ENCODE measurements around the gene PPM1H.
A peak's percentile ranks its signal among the peaks of the same experiment; 100 is the strongest.
"Not testable (repeated sequence)": the region's sequence is repeated elsewhere in the genome, so short reads cannot be mapped to it uniquely, and the experiment has no call there.

The PPM1H gene

DNA sequence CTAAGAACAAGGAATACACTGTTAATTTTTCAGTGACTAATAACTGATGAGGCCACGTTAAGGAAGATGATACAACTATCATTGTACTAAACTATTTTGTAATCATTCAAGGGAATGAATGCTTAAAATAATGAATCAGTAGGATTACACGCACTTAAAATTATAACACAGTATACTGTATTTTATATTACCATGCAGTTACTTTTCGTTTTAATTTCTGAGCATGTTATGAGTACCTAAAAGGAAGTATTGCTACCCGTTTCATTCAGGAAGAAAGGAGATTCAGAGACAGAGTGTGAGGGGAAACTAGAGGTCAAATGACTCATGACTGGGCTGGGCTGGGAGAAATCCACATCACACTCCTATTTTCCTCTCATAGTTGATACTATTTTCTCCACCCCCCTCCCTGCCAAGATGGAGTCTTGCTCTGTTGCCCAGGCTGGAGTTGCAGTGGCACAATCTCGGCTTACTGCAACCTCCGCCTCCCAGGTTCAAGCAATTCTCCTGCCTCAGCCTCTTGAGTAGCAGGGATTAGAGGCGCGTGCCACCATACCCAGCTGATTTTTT is 202.0 kb downstream of the PPM1H start:
- H3K36me3 ChIP-seq (replicated peaks; ENCODE audit: low read depth, low read length) = peaks cover 3% of the 10 kb centered on the region

DNA sequence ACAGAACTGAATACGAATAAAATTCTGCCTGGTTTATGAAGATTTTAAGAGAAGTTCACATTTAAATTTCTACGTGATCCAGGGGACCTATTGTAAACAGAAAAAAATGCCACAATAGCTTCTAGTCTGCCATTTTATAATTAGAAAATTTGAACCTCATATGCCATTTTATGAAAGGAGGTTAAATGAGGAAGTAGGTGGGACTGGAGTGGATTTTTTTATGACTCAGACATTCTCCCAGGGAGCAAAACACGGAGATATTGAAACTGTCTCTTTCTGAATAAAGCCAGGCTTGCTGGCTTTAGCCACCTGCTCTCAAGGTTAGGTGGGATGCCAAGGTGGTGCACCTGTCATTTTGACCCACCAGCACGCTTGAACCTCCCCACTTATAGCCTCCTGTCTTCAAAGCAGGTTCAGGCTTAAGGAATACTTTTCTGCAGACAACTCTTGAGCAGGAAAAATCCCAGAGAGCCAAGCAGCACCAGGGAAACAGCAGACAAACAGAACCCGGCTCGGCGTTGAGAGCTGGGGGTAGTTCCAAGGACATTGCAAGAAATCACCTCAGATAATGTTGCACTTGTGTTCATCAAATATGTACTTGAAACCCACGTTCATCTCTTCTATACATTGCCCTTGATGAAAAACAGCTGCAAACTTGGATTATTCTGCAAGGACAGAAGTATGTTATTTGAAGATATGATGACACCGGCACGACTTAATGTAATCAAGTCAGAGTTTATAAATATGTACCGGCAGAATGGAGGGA is 203.7 kb downstream of the PPM1H start:
- peak overlapping the region; percentile 12; the same call in 1 of the 2 replicates for H3K27ac ChIP-seq (ENCODE audit: low read length)
- no peaks in the 10 kb centered on the region for H3K27me3 ChIP-seq (ENCODE audit: low read depth, low read length)
- no peak overlapping the region for H2AFZ ChIP-seq (ENCODE audit: low read depth, low read length)
- no peak for TF ChIP-seq EZH2phosphoT487 (IDR thresholded peaks at IDR 0.05; ENCODE audit: low read depth)
- TF ChIP-seq, protein P1, sequence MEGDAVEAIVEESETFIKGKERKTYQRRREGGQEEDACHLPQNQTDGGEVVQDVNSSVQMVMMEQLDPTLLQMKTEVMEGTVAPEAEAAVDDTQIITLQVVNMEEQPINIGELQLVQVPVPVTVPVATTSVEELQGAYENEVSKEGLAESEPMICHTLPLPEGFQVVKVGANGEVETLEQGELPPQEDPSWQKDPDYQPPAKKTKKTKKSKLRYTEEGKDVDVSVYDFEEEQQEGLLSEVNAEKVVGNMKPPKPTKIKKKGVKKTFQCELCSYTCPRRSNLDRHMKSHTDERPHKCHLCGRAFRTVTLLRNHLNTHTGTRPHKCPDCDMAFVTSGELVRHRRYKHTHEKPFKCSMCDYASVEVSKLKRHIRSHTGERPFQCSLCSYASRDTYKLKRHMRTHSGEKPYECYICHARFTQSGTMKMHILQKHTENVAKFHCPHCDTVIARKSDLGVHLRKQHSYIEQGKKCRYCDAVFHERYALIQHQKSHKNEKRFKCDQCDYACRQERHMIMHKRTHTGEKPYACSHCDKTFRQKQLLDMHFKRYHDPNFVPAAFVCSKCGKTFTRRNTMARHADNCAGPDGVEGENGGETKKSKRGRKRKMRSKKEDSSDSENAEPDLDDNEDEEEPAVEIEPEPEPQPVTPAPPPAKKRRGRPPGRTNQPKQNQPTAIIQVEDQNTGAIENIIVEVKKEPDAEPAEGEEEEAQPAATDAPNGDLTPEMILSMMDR (IDR thresholded peaks at IDR 0.05; ENCODE audit: low read depth, low read length) = no peak
- H3K4me2 ChIP-seq (ENCODE audit: low read length) = peak overlapping the region; percentile 67
- no peaks in the 10 kb centered on the region for H4K20me1 ChIP-seq (ENCODE audit: insufficient read depth, low read length)
- peaks cover 48% of the 10 kb centered on the region for H3K4me1 ChIP-seq (ENCODE audit: low read length)
- H3K9me3 ChIP-seq (ENCODE audit: insufficient read depth, low read length) = no peaks in the 10 kb centered on the region
- peak overlapping the region; percentile 15; the same call in 1 of the 2 replicates for H3K9ac ChIP-seq (ENCODE audit: low read length)
- peak overlapping the region; percentile 45 for H3K4me3 ChIP-seq (ENCODE audit: low read length)
- H3K36me3 ChIP-seq (replicated peaks; ENCODE audit: low read depth, low read length) = peaks cover 3% of the 10 kb centered on the region
- no peaks in the 10 kb centered on the region for H3K79me2 ChIP-seq (ENCODE audit: low read length)

More for the DNA sequence above, 202.0 kb downstream of the PPM1H start:
- Histone ChIP-seq H3K4me1 (ENCODE audit: low read length) (peaks cover 48% of the 10 kb centered on the region), H3K27ac (ENCODE audit: low read length) (peak overlapping the region; percentile 23; the same call in 1 of the 2 replicates), H3K9me3 (ENCODE audit: insufficient read depth, low read length) (no peaks in the 10 kb centered on the region), H3K79me2 (ENCODE audit: low read length) (no peaks in the 10 kb centered on the region), H3K4me2 (ENCODE audit: low read length) (peak overlapping the region; percentile 67), H3K9ac (ENCODE audit: low read length) (peak overlapping the region; percentile 10; the same call in 1 of the 2 replicates), H4K20me1 (ENCODE audit: insufficient read depth, low read length) (no peaks in the 10 kb centered on the region), H3K27me3 (ENCODE audit: low read depth, low read length) (no peaks in the 10 kb centered on the region), H3K4me3 (ENCODE audit: low read length) (peak overlapping the region; percentile 61), H2AFZ (ENCODE audit: low read depth, low read length) (no peak overlapping the region)
- TF ChIP-seq, protein P1 (IDR thresholded peaks at IDR 0.05; ENCODE audit: low read depth, low read length) = no peak
- no peak for TF ChIP-seq EZH2phosphoT487 (IDR thresholded peaks at IDR 0.05; ENCODE audit: low read depth)

DNA sequence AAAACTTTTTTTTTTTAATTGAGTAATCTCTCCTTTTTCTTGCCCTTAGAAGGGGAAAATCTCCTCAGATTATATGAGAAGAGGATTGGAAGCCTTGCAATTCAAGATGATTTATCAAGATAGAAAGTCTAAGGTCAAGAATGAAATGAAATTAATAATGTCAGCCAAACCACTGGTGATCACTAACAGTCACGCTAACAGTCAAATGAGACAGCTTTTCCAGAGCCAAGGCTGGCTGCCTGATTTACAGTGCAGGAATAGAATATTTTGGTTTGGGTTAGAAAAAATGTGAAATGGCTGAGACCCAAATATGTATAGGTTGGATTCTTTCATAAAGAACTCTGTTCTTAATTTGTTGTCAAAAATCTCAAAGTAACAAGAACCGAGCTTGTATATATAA is 204.3 kb downstream of the PPM1H start:
- Histone ChIP-seq H3K4me3 (ENCODE audit: low read length) (no peak overlapping the region; the same call in 1 of the 2 replicates), H3K36me3 (replicated peaks; ENCODE audit: low read depth, low read length) (peaks cover 3% of the 10 kb centered on the region), H3K4me1 (ENCODE audit: low read length) (peaks cover 48% of the 10 kb centered on the region), H3K27ac (ENCODE audit: low read length) (no peak overlapping the region), H3K27me3 (ENCODE audit: low read depth, low read length) (no peaks in the 10 kb centered on the region), H3K9me3 (ENCODE audit: insufficient read depth, low read length) (no peaks in the 10 kb centered on the region), H2AFZ (ENCODE audit: low read depth, low read length) (no peak overlapping the region), H3K4me2 (ENCODE audit: low read length) (peak overlapping the region; percentile 67), H3K79me2 (ENCODE audit: low read length) (no peaks in the 10 kb centered on the region), H3K9ac (ENCODE audit: low read length) (no peak overlapping the region), H4K20me1 (ENCODE audit: insufficient read depth, low read length) (no peaks in the 10 kb centered on the region)
- TF ChIP-seq, protein P1 (IDR thresholded peaks at IDR 0.05; ENCODE audit: low read depth, low read length) = no peak

DNA sequence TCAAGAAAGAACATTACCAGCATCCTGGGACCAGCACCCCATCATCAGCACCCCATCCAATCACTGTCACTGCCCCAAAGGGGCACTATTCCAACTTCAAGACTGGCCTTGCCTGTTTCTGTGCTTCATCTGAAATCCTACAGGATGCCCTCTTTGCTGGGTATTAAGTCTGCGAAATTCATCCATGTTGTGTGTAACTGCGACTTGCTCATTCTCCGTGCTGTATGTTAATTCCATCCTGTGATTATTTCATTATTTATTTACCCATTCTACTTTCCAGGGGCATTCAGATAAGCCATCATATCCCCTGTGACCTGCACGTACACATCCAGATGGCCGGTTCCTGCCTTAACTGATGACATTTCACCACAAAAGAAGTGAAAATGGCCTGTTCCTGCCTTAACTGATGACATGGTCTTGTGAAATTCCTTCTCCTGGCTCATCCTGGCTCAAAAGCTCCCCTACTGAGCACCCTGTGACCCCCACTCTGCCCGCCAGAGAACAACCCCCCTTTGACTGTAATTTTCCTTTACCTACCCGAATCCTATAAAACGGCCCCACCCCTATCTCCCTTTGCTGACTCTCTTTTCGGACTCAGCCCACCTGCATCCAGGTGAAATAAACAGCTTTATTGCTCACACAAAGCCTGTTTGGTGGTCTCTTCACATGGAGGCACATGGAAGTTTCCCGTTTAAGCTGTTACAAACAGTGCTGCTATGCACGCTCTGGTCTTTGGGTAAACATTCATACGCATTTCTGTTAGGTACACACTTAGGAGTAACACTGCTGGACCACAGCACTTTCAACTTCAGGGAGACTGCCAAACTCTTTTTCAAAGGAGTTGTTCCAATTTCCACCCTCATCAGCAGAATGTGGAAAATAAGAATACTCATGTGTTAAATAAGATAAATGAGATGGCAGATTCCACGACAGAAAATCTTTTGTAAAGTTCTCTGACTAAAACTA is 205.1 kb downstream of the PPM1H start:
- not testable (repeated sequence) for H3K4me2 ChIP-seq (ENCODE audit: low read length); H3K9ac ChIP-seq (ENCODE audit: low read length); H3K27me3 ChIP-seq (ENCODE audit: low read depth, low read length); H3K79me2 ChIP-seq (ENCODE audit: low read length); H3K9me3 ChIP-seq (ENCODE audit: insufficient read depth, low read length); H4K20me1 ChIP-seq (ENCODE audit: insufficient read depth, low read length); H3K27ac ChIP-seq (ENCODE audit: low read length); H3K36me3 ChIP-seq (replicated peaks; ENCODE audit: low read depth, low read length); H2AFZ ChIP-seq (ENCODE audit: low read depth, low read length); H3K4me3 ChIP-seq (ENCODE audit: low read length)
- H3K4me1 ChIP-seq (ENCODE audit: low read length) = peaks cover 47% of the 10 kb centered on the region

Measured in OCI-LY3 (cell line).